ENCODE results near the gene GPR146. TPM values are rescaled to one million over a fixed set of nuclear protein-coding genes. Genes with fewer than 3 reads are reported as not detected.

Gene GPR146
- total and polyA plus RNA-seq, 2 of the 8 experiments (the other 6 are each of a cell fraction or from before 2014, with no cell fraction given) = 1.8 to 2.7 TPM

GRCh38 chr7:1044189-1045068 is at the start of gene GPR146 (continued):
- TF ChIP-seq CTCF (IDR thresholded peaks at IDR 0.05; ENCODE audit: control extremely low read depth in 1 of 3, insufficient read depth in 1 of 3, low read depth in 1 of 3, low read length in 3 of 3) = peak; percentile 64 to 76 (median 74)
- no peak for TF ChIP-seq FOSL1 (IDR thresholded peaks at IDR 0.05; ENCODE audit: insufficient read depth, low read depth, low read length)
- TF ChIP-seq TAF7 (optimal IDR thresholded peaks at IDR 0.05; ENCODE audit: borderline replicate concordance, low read depth, low read length) = no peak
- no peak for TF ChIP-seq SP4 (IDR thresholded peaks at IDR 0.05; ENCODE audit: low read length)
- peak; percentile 95 for TF ChIP-seq BACH1 (IDR thresholded peaks at IDR 0.05; ENCODE audit: low read length)
- no peak for TF ChIP-seq HDAC6 (IDR thresholded peaks at IDR 0.05; ENCODE audit: low read depth, low read length)
- TF ChIP-seq SIX5 (IDR thresholded peaks at IDR 0.05; ENCODE audit: low read depth, low read length) = peak; percentile 16; the same call in 1 of the 2 replicates

Data from H1 (cell line).